Measurements from ENCODE around the gene SEMA3E.

The SEMA3E gene

GRCh38 chr7:83476511-83477050, 172.4 kb downstream of the SEMA3E start:
- TF ChIP-seq CTCF (IDR thresholded peaks at IDR 0.05; ENCODE audit: borderline replicate concordance, control extremely low read depth, extremely low read depth, insufficient read depth, missing control alignments), result no peak
- no peak for DNase-seq (ENCODE audit: low spot score)
- in situ Hi-C loops (cut with MboI; ENCODE audit: low sequenced_read_pairs, unreplicated experiment), result no loop called here

DNA sequence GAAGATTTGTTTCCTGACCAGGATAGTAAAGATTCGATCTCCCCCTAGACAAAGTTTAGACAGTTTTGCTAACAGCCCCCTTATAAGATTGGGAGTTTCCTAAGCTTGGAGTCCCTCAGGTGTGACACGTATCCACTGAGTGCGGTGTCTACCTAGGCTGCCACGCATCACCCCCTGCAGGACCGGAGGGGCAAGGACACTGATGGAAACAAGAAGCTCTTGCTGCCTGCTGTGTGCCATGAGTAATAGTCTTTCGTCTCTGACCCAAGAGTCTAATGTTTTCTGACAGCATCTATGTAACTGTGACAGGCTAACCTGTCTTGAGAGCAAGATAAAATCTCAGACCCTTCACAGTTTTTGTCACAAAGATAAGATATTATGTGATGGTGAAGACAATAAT, 173.5 kb downstream of the SEMA3E start:
- no peak for TF ChIP-seq CTCF (IDR thresholded peaks at IDR 0.05; ENCODE audit: borderline replicate concordance, control extremely low read depth, extremely low read depth, insufficient read depth, missing control alignments)
- in situ Hi-C loops (cut with MboI; ENCODE audit: low sequenced_read_pairs, unreplicated experiment), result no loop called here

DNA sequence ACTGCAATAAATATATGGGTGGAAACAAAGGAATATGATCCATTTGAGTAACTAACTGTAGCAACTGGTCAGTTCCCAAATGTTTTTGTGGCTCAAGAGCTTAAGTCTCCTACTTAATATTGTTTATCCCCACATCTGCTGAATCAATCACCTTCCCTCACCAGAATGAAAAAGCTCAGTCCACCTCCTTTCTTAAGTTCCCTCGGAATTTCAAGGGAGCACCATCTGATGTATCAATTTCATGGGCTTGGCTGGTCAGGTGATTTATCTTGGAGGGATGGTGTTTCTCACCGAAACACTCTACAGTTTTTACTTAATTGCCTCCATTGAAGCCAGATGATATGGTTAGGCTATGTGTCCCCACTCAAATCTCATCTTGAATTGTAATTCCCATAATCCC, 176.6 kb downstream of the SEMA3E start:
- DNase-seq (ENCODE audit: low spot score), result no peak
- in situ Hi-C loops (cut with MboI; ENCODE audit: low sequenced_read_pairs, unreplicated experiment), result no loop called here
- TF ChIP-seq CTCF (IDR thresholded peaks at IDR 0.05; ENCODE audit: borderline replicate concordance, control extremely low read depth, extremely low read depth, insufficient read depth, missing control alignments), result no peak

More for the DNA sequence above, 173.5 kb downstream of the SEMA3E start:
- no peak for DNase-seq (ENCODE audit: low spot score)

DNA sequence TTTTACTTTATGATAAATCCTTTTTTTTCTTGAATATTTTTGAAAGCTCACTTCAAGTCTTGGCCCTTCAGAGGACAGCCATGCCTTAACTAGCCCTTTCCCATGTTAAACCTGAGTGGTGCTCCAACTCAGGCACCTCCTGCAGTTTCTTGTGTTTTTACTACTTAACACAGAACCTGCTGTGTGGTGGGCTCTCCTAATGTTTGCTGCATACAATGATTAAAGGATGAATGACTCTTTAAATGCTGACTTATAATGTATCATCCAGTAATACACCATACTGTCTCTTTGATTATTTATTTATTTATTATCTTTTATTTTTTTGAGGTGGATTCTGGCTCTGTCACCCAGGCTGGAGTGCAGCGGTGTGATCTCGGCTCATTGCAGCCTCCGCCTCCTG, 179.4 kb downstream of the SEMA3E start:
- in situ Hi-C loops (cut with MboI; ENCODE audit: low sequenced_read_pairs, unreplicated experiment), result no loop called here
- TF ChIP-seq CTCF (IDR thresholded peaks at IDR 0.05; ENCODE audit: borderline replicate concordance, control extremely low read depth, extremely low read depth, insufficient read depth, missing control alignments), result no peak
- DNase-seq (ENCODE audit: low spot score), result no peak

GRCh38 chr7:83469076-83469475, 179.9 kb downstream of the SEMA3E start:
- TF ChIP-seq CTCF (IDR thresholded peaks at IDR 0.05; ENCODE audit: borderline replicate concordance, control extremely low read depth, extremely low read depth, insufficient read depth, missing control alignments), result no peak
- DNase-seq (ENCODE audit: low spot score), result no peak
- in situ Hi-C loops (cut with MboI; ENCODE audit: low sequenced_read_pairs, unreplicated experiment), result no loop called here

DNA sequence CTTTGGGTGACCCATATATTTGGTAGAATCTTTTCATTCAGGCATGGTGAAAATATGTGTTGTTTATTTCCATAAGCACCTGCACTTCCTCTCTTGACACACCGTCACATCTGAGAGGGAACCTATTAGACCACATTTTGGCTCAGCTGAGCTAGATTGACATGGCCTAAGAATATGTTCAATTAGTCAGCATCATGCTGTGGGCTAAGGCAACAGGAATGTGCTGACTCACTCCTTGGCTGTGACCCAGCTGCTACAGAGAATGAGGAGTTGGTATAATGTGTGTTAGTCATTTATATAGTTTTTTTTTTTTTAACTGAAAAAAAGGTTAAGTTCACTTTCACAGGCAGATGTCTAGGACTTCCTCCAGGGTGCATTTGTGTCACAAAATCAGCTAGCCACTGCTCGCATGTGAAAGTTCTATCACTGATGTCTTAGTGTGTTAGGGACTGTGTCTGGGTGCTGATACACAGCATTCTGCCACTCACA, 180.6 kb downstream of the SEMA3E start:
- DNase-seq (ENCODE audit: low spot score), result peak; percentile 13
- TF ChIP-seq CTCF (IDR thresholded peaks at IDR 0.05; ENCODE audit: borderline replicate concordance, control extremely low read depth, extremely low read depth, insufficient read depth, missing control alignments), result no peak
- in situ Hi-C loops (cut with MboI; ENCODE audit: low sequenced_read_pairs, unreplicated experiment), result no loop called here

All from GM13976 (cell line).